Erythroblast (primary cell): ENCODE results near the gene SUN2.

Source experiments
- GATA1 ChIP-seq: IDR thresholded peaks from 2 replicates; pipeline ENCODE4 v1.6.1; 2011; ENCODE audit warnings: low read depth, mild to moderate bottlenecking, control low read depth, low read length, moderate library complexity
- POLR2A ChIP-seq: IDR thresholded peaks from 2 replicates; pipeline ENCODE4 v1.6.1; 2011; ENCODE audit warnings: mild to moderate bottlenecking, low read length

- peak; percentile 30 for TF ChIP-seq POLR2A
- TF ChIP-seq GATA1 = no peak
These were observed 45.4 kb downstream of the SUN2 start for GRCh38 chr22:38710351-38710750.
